ENCODE measurements around the gene BLOC1S4. TPM values are rescaled to one million over a fixed set of nuclear protein-coding genes. Genes with fewer than 3 reads are reported as not detected.

The BLOC1S4 gene
- total and polyA plus RNA-seq, 2 donors (not counting 1 experiment from before 2014, with no cell fraction given): 26.3 to 35.5 TPM

DNA sequence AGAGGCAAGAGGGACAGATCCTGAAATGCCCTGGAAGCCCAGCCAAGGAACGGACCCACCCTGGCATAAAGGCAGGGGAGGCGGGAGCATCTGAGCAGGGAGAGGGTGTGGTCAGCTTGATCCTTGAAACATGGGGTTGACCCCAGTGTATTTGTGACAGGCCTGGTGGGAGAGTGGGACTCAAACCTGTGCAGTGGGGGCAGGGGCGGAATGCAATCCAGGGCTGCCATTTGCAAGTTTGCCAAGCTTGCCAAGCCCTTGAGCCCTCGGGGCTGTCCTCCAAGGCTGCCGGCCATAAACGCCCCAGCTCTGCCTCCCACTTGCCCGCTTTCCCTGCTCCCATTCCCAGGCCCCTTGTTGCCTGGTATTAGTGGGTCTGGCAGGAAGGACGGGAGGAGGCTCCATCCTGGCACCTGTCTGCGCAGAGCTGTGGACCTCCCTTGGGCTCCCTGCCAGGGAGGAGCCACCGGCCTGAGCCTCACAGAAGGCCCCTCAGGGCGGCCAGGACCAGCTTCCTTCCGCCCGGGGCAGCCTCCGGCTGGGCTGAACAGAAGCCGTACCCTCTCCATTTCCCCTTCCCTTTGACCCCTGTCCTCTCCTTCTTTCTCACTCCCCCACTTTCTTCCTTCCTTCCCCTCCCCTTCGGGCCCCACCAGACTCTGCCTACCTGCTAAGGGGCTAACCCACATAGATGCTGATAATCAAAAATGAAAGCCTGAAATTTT, 21.6 kb upstream of the BLOC1S4 start:
- Histone ChIP-seq H3K27me3 (replicated peaks in 1 of 4; ENCODE audit: control extremely low read depth in 1 of 4, control insufficient read depth in 3 of 4, insufficient read depth in 4 of 4, low read length in 3 of 4) (peaks cover 0 to 9% (median 0%) of the 10 kb centered on the region in 4 experiments), H3K27ac (ENCODE audit: low read length in 2 of 2) (no peak overlapping the region), H3K36me3 (replicated peaks in 1 of 2; ENCODE audit: control extremely low read depth in 1 of 2, control insufficient read depth in 1 of 2, extremely low read depth in 1 of 2, insufficient read depth in 2 of 2, low read length in 1 of 2) (peaks cover 0 to 5% of the 10 kb centered on the region in 2 experiments), H3K9ac (ENCODE audit: low read length) (no peak overlapping the region), H3K4me3 (ENCODE audit: control extremely low read depth in 1 of 5, extremely low read depth in 1 of 5, insufficient read depth in 1 of 5, low read depth in 2 of 5, low read length in 4 of 5) (peak overlapping the region in 1 of 5 experiments; percentile 56), H4K20me1 (ENCODE audit: control insufficient read depth, insufficient read depth, low read length, poor library complexity, severe bottlenecking) (no peaks in the 10 kb centered on the region), H3K9me3 (ENCODE audit: control extremely low read depth in 1 of 3, control insufficient read depth in 2 of 3, insufficient read depth in 1 of 3, low read length in 2 of 3) (no peaks in the 10 kb centered on the region), H2AFZ (ENCODE audit: insufficient read depth, low read depth, low read length, poor library complexity, severe bottlenecking) (no peak overlapping the region), H3K79me2 (ENCODE audit: control insufficient read depth, insufficient read depth, low read length) (no peaks in the 10 kb centered on the region), H3K4me1 (ENCODE audit: control insufficient read depth in 2 of 2, insufficient read depth in 2 of 2, low read length in 2 of 2) (no peaks in the 10 kb centered on the region), H3K4me2 (replicated peaks; ENCODE audit: low read depth, low read length, poor library complexity, severe bottlenecking) (no peak overlapping the region)
- no peaks in the 10 kb centered on the region for H3K9me3 Mint-ChIP-seq (ENCODE audit: insufficient read depth)
- DNase-seq (no peak), ATAC-seq (ENCODE audit: low read depth) (no peak)
- ChIA-PET POLR2A (no interaction called here), CTCF (interaction anchor here (0.5 kb wide), 1 partner anchor 264 kb away, joined by 4 read pairs; no protein-coding TSS in a partner anchor)
- H3K27me3 Mint-ChIP-seq: no peaks in the 10 kb centered on the region
- no peak overlapping the region for H3K4me3 Mint-ChIP-seq
- intact Hi-C loops (cut with micrococcal nuclease): no loop called here
- WGBS (ENCODE audit: insufficient coverage): 82% methylated on average over 16 of the region's 16 CpGs
- H3K4me1 Mint-ChIP-seq: peaks cover 3% of the 10 kb centered on the region
- H3K27ac Mint-ChIP-seq: no peak overlapping the region
- TF ChIP-seq EZH2 (IDR thresholded peaks at IDR 0.05; ENCODE audit: borderline replicate concordance, insufficient read depth, low read depth, low read length, poor library complexity, severe bottlenecking): no peak
- TF ChIP-seq, protein P1, sequence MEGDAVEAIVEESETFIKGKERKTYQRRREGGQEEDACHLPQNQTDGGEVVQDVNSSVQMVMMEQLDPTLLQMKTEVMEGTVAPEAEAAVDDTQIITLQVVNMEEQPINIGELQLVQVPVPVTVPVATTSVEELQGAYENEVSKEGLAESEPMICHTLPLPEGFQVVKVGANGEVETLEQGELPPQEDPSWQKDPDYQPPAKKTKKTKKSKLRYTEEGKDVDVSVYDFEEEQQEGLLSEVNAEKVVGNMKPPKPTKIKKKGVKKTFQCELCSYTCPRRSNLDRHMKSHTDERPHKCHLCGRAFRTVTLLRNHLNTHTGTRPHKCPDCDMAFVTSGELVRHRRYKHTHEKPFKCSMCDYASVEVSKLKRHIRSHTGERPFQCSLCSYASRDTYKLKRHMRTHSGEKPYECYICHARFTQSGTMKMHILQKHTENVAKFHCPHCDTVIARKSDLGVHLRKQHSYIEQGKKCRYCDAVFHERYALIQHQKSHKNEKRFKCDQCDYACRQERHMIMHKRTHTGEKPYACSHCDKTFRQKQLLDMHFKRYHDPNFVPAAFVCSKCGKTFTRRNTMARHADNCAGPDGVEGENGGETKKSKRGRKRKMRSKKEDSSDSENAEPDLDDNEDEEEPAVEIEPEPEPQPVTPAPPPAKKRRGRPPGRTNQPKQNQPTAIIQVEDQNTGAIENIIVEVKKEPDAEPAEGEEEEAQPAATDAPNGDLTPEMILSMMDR (IDR thresholded peaks at IDR 0.05): no peak
